Chondrocyte (in vitro differentiated cells): ENCODE measurements around the gene CNOT3. TPM values are rescaled to one million over a fixed set of nuclear protein-coding genes. Genes with fewer than 3 reads are reported as not detected.

Experiments
- DNase-seq: peaks from one replicate; pipeline ENCODE4 v3.0.0; 2021; ENCODE audit warnings: mixed read lengths, low spot score
- H3K27ac Mint-ChIP-seq: one replicate; pipeline ENCODE4 v1.8.0; 2021; ENCODE audit warnings: mild to moderate bottlenecking, moderate library complexity, mixed read lengths; ENCODE audit not compliant: unreplicated experiment
- H3K27me3 Mint-ChIP-seq: 2 replicates; pipeline ENCODE4 v1.8.0; 2021; ENCODE audit warnings: low read depth, mixed read lengths
- H3K36me3 Mint-ChIP-seq: 2 replicates; pipeline ENCODE4 v1.8.0; 2021; ENCODE audit warnings: low read depth, mixed read lengths
- H3K4me1 Mint-ChIP-seq: 2 replicates; pipeline ENCODE4 v1.8.0; 2021; ENCODE audit warnings: low read depth, mild to moderate bottlenecking, mixed read lengths
- H3K4me3 Mint-ChIP-seq: one replicate; pipeline ENCODE4 v1.8.0; 2021; ENCODE audit warnings: mild to moderate bottlenecking, moderate library complexity, mixed read lengths; ENCODE audit not compliant: unreplicated experiment
- H3K9me3 Mint-ChIP-seq: 2 replicates; pipeline ENCODE4 v1.8.0; 2021; ENCODE audit warnings: low read depth, mixed read lengths
- CTCF ChIP-seq: fragments of 200-600 bp; sonication (generic); IDR thresholded peaks from 2 replicates; pipeline ENCODE4 v1.5.0; 2021; ENCODE audit warnings: antibody characterized with exemption, mild to moderate bottlenecking, moderate library complexity
- total RNA-seq: library from RNA; stranded (reverse); gene quantifications from 3 replicates; pipeline ENCODE4 v1.2.1, GENCODE V29; 2021

The CNOT3 gene
- total RNA-seq, 1 donor from 2014 or later = 33.7 TPM

GRCh38 chr19:54183431-54183830 is 45.9 kb downstream of the CNOT3 start:
- TF ChIP-seq CTCF = no peak
- DNase-seq = no peak
- no peaks in the 10 kb centered on the region for H3K27me3 Mint-ChIP-seq
- no peak overlapping the region for H3K4me3 Mint-ChIP-seq
- no peak overlapping the region for H3K27ac Mint-ChIP-seq
- H3K9me3 Mint-ChIP-seq = no peaks in the 10 kb centered on the region
- H3K4me1 Mint-ChIP-seq = peaks cover 13% of the 10 kb centered on the region
- peaks cover 4% of the 10 kb centered on the region for H3K36me3 Mint-ChIP-seq

DNA sequence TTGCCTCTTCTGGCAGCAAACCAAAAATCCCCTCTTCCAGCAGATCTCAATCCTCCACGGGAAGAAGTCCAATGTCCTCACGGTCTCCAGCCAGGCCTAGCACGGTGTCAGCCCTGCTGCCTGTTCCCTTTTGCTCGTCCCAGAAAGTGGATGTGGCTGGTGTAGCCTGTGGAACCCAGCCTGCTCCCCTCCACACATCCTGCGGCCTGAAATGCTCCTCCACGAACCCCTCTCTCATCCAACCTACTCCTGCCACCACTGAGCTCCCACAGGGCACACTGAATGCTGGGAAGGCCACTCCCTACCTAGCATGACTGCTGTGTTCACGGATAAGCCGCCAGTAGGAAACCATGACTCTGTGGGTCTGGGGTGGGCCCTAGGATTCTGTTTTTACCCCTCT is 48.8 kb downstream of the CNOT3 start:
- DNase-seq = no peak
- Mint-ChIP-seq H3K36me3 (peaks cover 4% of the 10 kb centered on the region), H3K4me1 (peaks cover 17% of the 10 kb centered on the region), H3K4me3 (no peak overlapping the region), H3K27me3 (no peaks in the 10 kb centered on the region), H3K9me3 (no peaks in the 10 kb centered on the region), H3K27ac (no peak overlapping the region)
- TF ChIP-seq CTCF = no peak

GRCh38 chr19:54186934-54187381 is 49.4 kb downstream of the CNOT3 start:
- H3K4me3 Mint-ChIP-seq = no peak overlapping the region
- no peak overlapping the region for H3K27ac Mint-ChIP-seq
- peaks cover 23% of the 10 kb centered on the region for H3K4me1 Mint-ChIP-seq
- peaks cover 4% of the 10 kb centered on the region for H3K36me3 Mint-ChIP-seq
- DNase-seq = peak; percentile 90
- no peak for TF ChIP-seq CTCF
- no peaks in the 10 kb centered on the region for H3K9me3 Mint-ChIP-seq
- no peaks in the 10 kb centered on the region for H3K27me3 Mint-ChIP-seq

GRCh38 chr19:54188215-54188871 is 50.8 kb downstream of the CNOT3 start:
- Mint-ChIP-seq H3K4me1 (peaks cover 34% of the 10 kb centered on the region), H3K27me3 (no peaks in the 10 kb centered on the region), H3K9me3 (no peaks in the 10 kb centered on the region), H3K36me3 (peaks cover 5% of the 10 kb centered on the region), H3K27ac (peak overlapping the region; percentile 76), H3K4me3 (peak overlapping the region; percentile 86)
- TF ChIP-seq CTCF = no peak
- no peak for DNase-seq

- no peaks in the 10 kb centered on the region for H3K27me3 Mint-ChIP-seq
- DNase-seq = peak; percentile 90
- peak within 1 kb of the TSS; percentile 86 for H3K4me3 Mint-ChIP-seq
- no peaks in the 10 kb centered on the region for H3K9me3 Mint-ChIP-seq
- H3K27ac Mint-ChIP-seq = peak within 1 kb of the TSS; percentile 99
- H3K4me1 Mint-ChIP-seq = peaks cover 34% of the 10 kb centered on the region
- peak; percentile 57 for TF ChIP-seq CTCF
- H3K36me3 Mint-ChIP-seq = peaks cover 6% of the 10 kb centered on the region
Observed at GRCh38 chr19:54189145-54189734, 51.7 kb downstream of the CNOT3 start, which contains the start of gene MBOAT7. MBOAT7 (minus strand) TSS chr19:54189580; CDS start chr19:54188508, 1,072 bp downstream.
